ENCODE measurements around the gene RALGPS2.

RALGPS2 gene

DNA sequence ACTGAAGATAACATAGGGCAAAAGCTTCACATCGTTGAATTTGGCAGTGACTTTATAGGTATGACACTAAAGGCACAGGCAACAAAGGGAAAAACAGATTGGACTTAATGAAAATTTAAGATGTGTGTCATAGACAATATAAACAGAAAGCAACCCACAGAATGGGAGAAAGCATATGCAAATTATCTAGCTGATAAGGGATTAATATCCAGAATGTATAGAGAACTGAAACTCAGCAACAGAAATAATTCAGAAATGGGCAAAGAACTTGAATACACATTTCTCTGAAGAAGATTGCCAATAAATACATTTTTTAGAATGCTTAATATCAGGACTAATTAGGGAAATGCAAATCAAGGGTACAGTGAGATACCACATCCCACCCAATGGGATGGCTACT is 201.0 kb downstream of the RALGPS2 start:
- DNase-seq, result no peak

DNA sequence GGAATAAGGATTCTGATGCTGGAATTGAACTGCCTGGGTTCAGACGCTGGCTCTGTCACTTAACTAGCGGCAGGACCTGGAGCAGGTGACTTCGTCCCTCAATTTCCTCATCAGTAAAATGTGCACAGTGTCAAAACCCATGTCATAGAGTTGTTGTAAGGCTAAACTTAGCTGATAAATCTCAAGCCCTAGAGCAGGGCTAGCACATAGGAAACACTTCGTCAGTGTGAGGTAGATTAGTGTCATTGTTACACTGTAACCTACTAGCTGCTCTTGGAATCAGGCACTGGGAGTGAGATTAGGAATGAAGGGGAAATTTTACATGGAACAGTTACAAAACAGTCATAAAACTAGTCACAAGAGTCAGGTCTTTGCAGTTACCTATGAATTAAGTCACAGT is 202.0 kb downstream of the RALGPS2 start:
- DNase-seq, result no peak

- DNase-seq, result no peak
These were observed 203.0 kb downstream of the RALGPS2 start for GRCh38 chr1:178928041-178928440.

- no peak for DNase-seq
These were observed 203.9 kb downstream of the RALGPS2 start for GRCh38 chr1:178928976-178929375.

DNA sequence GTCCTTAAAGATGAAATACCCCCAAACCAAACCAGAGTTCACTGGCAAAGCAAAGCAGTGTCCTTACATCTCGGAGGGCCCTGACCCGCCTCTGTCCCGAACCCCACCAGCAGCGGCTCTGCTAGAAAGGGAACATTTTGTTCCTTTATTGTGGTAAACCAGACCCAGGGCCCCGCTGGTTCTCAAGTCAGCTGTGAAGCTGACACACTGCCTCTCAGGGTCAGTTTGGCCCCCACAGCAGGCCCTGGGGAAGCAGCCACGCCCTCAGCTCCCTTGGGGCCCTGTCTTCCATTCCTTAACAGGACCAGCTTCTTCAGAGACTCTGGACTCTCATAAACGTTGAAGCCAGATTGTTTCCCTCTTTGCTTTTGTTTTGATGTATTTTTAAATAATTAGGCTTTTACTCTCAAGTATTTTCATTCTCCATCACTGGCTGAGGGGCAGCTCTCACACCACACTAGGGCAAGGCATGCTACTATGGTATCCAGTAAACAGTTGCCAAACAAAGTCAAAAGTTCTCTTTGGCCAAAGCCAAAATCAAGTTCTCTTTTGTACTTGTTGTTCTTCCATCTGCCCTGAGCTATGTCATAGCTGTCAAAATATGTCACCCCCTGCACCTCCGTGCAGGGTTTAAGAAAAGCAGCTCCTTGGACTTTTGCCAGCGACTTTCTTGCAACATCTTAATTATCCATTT is 207.0 kb downstream of the RALGPS2 start:
- DNase-seq, result no peak

GRCh38 chr1:178932552-178932906 is 207.5 kb downstream of the RALGPS2 start:
- no peak for DNase-seq

DNA sequence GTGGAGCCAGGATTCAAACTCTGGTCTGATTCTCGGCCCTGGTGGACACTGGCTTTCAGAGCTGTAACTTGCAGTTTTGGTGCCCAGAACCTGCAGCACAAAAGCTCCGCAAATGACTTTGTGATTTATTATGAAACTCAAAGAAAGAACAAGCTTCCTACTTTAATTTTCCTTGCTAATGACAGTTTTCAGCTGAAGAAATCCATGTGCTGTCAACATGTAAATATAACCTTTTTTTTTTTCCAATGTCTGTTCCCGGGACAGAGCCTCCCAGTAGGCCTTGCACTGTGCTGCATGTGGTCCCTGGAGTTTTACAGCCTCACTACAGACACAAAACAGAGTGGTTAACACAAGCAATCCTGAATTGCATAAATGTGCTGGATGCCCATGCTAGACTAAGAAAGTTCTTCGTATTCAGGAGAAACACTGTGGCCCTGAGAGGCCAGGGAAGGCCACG is 208.1 kb downstream of the RALGPS2 start:
- DNase-seq, result no peak

DNA sequence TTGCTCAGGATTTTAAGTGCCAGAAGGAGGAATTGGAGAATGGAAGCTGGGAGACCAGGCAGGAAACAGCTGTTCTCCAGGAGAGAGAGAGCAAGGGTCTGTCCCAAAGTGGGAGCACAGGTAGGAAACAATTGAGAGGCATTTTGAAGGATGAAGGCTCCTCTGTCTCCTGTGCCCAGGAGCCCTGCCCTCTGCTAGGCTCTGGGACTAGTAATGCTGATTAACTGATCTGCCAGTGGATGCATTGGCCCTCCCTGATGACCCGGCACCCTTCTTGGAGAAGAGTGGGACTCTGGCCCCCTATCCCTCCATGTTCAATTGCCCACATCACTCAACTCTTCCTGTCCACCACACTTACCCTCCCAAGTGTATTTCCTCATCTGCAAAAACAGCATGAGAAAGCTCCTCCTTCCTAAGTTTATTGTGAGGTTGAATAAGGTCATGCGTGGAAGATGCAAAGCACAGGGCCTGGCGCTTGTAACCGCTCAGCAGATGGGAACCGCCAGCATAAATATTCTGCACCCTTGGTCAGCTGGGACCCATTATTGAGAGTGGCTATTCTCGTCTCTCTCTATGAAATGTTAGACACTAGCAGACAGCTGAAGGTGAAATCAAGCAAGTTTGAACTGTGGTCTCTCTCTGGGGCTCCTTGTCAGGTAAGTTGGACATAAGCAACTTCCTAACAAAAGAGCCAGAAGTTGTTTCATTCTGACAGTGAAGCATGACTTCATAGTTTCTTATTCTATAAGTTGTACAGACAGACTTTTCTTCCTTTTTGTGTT is 208.9 kb downstream of the RALGPS2 start:
- no peak for DNase-seq

DNA sequence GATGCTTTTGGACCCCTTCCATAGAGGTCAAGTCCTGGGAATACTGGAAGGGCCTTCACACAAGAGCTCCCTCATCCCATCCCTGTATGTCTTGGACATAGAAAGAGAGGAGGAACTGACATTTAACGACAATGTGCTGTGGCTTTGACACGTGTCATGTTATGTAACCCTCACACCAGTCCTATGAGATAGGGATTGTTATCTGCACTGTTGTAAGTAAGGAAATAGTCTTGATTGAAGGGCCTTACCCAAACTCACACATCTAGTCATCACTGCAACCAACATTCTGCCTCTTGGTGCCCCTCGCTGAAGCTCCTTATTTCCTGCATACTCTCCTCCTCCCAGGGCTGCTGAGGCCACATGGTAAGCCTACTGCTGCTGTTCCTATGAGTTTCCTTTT is 209.5 kb downstream of the RALGPS2 start:
- DNase-seq, result no peak

DNA sequence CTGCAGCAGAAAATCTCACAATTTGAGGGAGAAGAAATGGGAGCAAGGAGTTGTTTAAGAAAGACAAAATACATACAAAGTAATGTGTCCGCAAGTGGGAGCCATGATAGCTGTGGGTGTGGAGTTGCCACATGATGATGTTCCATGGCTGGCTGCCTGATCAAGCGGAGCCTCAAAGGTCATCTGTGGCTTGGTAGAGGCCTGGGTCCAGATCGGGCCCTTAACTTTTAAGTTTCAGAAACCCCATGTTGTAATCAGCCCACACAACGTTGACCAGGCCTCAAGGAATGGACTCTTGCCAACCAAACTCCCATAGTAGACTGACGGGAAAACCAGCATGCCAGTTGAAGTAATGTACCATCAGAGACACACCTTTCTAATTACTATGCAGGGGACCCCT is 210.6 kb downstream of the RALGPS2 start:
- DNase-seq, result no peak

GRCh38 chr1:178937695-178938094 is 212.7 kb downstream of the RALGPS2 start:
- DNase-seq, result no peak

DNA sequence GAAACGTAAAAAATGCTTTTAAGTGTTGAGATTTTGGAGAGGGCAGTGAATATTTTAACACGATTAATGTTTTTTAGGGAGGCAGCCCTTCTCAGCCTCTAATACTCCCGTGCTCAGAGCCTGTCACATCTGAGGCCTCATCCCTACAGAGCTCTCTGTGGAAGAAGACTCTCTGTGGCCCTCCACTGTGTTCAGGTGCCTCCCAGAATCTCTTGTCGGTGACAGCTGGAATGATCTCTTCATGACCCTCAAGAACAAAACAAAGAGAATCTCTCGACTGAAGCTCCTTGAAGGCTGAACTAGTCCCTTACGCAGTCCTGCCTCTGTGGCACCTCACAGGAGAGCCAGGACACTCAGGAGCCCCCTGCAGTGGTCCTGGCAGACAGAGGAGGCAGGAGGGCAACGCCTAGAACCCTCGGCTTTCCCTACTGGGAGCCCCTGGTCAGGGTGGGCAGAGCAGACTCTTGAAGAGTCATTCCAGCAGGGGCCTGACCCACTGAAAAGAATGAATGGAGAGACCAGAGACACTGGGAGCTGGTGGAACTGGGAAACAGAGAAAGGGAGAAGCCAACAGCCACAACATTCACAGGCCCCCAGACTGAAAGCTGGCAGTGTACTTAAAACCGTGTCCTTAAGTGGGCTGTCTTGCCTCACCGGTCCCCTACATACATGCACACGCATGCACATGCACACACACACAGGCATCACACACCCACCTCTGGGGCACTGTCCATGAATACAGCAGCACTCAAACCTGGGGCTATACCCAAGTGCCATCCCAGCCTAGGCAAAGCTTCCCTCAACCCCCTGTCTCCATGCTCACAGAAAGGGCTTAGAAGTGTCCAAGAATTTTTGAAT is 213.3 kb downstream of the RALGPS2 start:
- DNase-seq, result no peak

GRCh38 chr1:178938959-178939317 is 213.9 kb downstream of the RALGPS2 start:
- no peak for DNase-seq

- no peak for DNase-seq
These were observed 214.5 kb downstream of the RALGPS2 start for GRCh38 chr1:178939338-178940067.

- no peak for DNase-seq
These were observed 215.2 kb downstream of the RALGPS2 start for GRCh38 chr1:178940068-178940765.

GRCh38 chr1:178941261-178941689 is 216.2 kb downstream of the RALGPS2 start:
- no peak for DNase-seq

- DNase-seq, result no peak
These were observed 216.8 kb downstream of the RALGPS2 start for GRCh38 chr1:178941849-178942248.

DNA sequence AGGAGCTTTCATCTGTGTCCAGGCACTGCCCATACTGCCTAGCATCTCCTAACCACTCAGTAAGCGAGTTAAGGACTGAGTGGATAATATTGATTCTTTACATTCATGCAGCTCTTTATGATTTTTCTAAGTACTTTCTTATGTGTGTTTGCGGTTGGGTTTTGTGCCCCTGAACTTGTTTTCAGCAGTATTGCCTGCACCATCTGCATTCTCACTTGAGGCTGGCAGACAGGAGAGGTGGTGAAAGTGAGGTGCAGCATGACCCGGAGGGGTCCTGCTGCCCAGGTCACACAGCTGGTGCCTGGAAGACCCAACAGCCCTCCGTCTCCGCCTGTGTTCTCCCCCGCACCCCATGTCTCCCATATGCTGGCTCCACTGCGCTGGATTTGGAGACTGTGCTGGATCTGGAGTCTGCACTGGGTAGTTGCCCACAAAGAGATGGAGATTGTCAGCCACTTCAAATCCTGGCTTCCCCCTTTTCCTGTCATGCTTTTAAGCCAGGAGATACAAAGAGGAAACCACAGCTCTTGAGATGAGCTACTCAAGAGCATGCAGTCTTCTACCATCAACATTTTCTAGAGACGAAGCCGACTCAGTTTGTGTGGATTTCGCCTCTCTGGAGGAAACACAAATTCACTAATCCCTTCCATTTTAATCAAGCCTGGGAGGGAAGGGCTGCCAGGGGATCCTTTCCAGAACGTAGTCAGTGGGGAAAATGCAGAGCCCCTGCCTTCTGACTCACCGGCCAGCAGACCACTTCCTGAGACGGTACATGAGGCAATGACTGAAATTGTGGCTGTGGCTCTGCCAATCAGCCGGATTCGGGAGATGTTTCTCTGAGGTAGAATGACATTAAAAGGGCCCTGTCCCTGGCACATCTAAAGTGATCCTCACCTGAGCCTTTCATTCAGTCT is 217.5 kb downstream of the RALGPS2 start:
- DNase-seq, result no peak

- DNase-seq, result no peak
These were observed 219.7 kb downstream of the RALGPS2 start for GRCh38 chr1:178944729-178945128.

GRCh38 chr1:178945763-178946266 is 220.8 kb downstream of the RALGPS2 start:
- DNase-seq, result no peak

DNA sequence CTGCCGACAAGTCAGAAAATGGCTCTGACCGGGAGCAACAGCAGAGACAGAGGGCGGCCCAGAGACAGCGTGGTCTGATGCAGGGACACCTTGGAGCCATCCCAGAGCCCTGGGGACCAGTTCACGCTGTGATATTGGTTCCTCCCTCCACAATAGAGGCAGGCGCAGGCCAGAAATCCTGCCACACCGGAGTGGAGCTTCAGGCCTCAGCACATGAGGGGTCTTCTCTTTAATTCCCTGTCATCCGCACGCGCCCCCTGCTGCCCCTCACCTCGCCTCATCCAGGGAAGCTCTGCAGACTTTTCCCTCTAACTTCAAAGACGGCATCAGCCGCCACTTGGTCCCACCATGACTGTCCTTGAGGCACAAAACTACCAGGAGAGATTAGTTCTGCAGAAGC is 221.4 kb downstream of the RALGPS2 start:
- DNase-seq, result no peak
